Neural progenitor cell (in vitro differentiated cells): ENCODE data around the gene ZFP90. TPM values are rescaled to one million over a fixed set of nuclear protein-coding genes. Genes with fewer than 3 reads are reported as not detected.

Experiments used
- DNase-seq: peaks from one replicate; pipeline ENCODE4 v3.0.0-alpha.2; 2016; ENCODE audit warnings: low spot score
- H2AFZ ChIP-seq: fragments of 200-600 bp; sonication (generic); replicated peaks from 2 replicates; pipeline ENCODE4 v1.6.1; 2016; ENCODE audit warnings: antibody characterized with exemption
- H3F3A ChIP-seq: fragments of 200-600 bp; sonication (generic); 2 replicates; pipeline ENCODE4 v1.6.1; 2016; ENCODE audit warnings: antibody characterized with exemption, low read depth
- H3K27ac ChIP-seq: fragments of 200-600 bp; sonication (generic); 2 replicates; pipeline ENCODE4 v1.5.1; 2016; ENCODE audit warnings: mild to moderate bottlenecking
- H3K27me3 ChIP-seq: fragments of 200-600 bp; sonication (generic); 2 replicates; pipeline ENCODE4 v1.6.1; 2016; ENCODE audit warnings: mild to moderate bottlenecking, moderate library complexity
- H3K36me3 ChIP-seq: fragments of 200-600 bp; sonication (generic); 2 replicates; pipeline ENCODE4 v1.5.1; 2016
- H3K4me1 ChIP-seq: fragments of 200-600 bp; sonication (generic); 2 replicates; pipeline ENCODE4 v1.6.1; 2016; ENCODE audit warnings: mixed run types
- H3K4me2 ChIP-seq: fragments of 200-600 bp; sonication (generic); 2 replicates; pipeline ENCODE4 v1.6.1; 2016
- H3K4me3 ChIP-seq: fragments of 200-600 bp; sonication (generic); 2 replicates; pipeline ENCODE4 v1.5.1; 2016
- H3K79me2 ChIP-seq: fragments of 200-600 bp; sonication (generic); 2 replicates; pipeline ENCODE4 v1.6.1; 2016; ENCODE audit warnings: low read depth
- H3K9ac ChIP-seq: fragments of 200-600 bp; sonication (generic); 2 replicates; pipeline ENCODE4 v1.6.1; 2016
- H3K9me3 ChIP-seq: fragments of 200-600 bp; sonication (generic); 2 replicates; pipeline ENCODE4 v1.5.1; 2016; ENCODE audit warnings: low read depth
- H4K20me1 ChIP-seq: fragments of 200-600 bp; sonication (generic); 2 replicates; pipeline ENCODE4 v1.6.1; 2016; ENCODE audit warnings: low read depth
- H3K27ac Mint-ChIP-seq: 3 replicates; pipeline ENCODE4 v1.8.0; 2021; ENCODE audit warnings: mixed read lengths
- H3K27me3 Mint-ChIP-seq: 2 replicates; pipeline ENCODE4 v1.8.0; 2022; ENCODE audit warnings: low read depth, mild to moderate bottlenecking, inconsistent platforms, moderate library complexity, mixed read lengths; ENCODE audit not compliant: insufficient read depth
- H3K36me3 Mint-ChIP-seq: 3 replicates; pipeline ENCODE4 v1.8.0; 2021; ENCODE audit warnings: mixed read lengths
- H3K4me1 Mint-ChIP-seq: 3 replicates; pipeline ENCODE4 v1.8.0; 2021; ENCODE audit warnings: mixed read lengths
- H3K4me3 Mint-ChIP-seq: 3 replicates; pipeline ENCODE4 v1.8.0; 2021; ENCODE audit warnings: mild to moderate bottlenecking, moderate library complexity, mixed read lengths
- H3K9me3 Mint-ChIP-seq: 3 replicates; pipeline ENCODE4 v1.8.0; 2020; ENCODE audit warnings: mixed read lengths
- EZH2 ChIP-seq: fragments of 200-600 bp; sonication (generic); IDR thresholded peaks from 2 replicates; pipeline ENCODE4 v1.6.1; 2017; ENCODE audit warnings: antibody characterized with exemption, mild to moderate bottlenecking, moderate library complexity
- EZH2phosphoT487 ChIP-seq: fragments of 200-600 bp; sonication (generic); IDR thresholded peaks from 2 replicates; pipeline ENCODE4 v1.6.1; 2017; ENCODE audit warnings: antibody characterized with exemption
- total RNA-seq: library from RNA; depleted of rRNA; stranded (reverse); fragments of >200 nt; gene quantifications from 2 replicates; pipeline ENCODE4 v1.2.3, GENCODE V29; 2015; ENCODE audit warnings: low replicate concordance
- TF ChIP-seq, protein P1 (sequence below): fragments of 200-600 bp; sonication (generic); IDR thresholded peaks from 2 replicates; pipeline ENCODE4 v1.5.1; 2017; ENCODE audit warnings: antibody characterized with exemption, mild to moderate bottlenecking

Gene ZFP90
- 63.6 and 69.1 TPM in 2 replicates for total RNA-seq

DNA sequence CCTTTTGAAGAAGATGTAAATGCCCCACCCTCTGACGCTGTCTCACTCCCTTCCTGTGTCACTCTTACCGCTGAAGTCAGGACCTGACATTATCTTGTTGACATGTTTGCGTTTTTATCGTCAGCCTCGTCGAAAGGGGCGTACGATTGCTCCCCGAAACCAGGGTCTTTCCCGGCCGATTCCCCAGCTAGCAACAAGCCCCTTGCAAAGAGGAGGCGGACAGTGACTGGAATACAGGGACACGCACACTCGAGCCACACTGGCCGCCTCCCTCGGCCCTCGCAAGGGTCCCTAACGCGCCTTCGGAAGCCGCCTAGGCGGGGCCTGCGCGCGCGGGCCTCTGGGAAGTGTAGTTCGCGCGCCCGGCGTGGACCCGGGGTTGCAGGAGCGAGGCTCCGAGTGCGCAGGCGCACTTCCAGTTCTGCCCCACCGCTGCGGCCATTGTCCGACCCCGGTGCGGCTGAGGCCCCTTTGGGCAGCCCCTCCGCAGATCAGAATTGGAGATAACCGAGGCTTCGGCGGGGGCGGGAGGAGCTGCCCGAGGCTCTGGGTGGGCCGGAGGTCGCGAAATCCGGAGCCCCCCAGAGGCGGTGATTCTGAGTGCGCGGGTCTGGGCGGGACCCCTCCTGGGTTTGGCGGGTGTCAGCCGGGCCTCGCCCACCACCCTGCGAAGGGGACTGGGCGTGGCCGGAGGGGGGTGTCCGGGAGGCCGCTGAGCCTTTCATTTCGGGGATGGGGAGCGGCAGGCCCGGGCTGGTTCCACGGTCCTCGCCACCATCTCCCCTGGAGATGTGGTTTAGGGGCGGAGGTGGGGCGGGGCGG, at the start of gene ZFP90:
Gene ZFP90, plus strand, starts transcription at position 412 of the 822 bp plus-strand sequence. CDS start 502 bp downstream, outside the sequence.
- Mint-ChIP-seq H3K27ac (peak within 1 kb of the TSS; percentile 86), H3K36me3 (peaks cover 47% of the 10 kb centered on the region)
- H3K79me2 ChIP-seq, result peaks cover 38% of the 10 kb centered on the region

DNA sequence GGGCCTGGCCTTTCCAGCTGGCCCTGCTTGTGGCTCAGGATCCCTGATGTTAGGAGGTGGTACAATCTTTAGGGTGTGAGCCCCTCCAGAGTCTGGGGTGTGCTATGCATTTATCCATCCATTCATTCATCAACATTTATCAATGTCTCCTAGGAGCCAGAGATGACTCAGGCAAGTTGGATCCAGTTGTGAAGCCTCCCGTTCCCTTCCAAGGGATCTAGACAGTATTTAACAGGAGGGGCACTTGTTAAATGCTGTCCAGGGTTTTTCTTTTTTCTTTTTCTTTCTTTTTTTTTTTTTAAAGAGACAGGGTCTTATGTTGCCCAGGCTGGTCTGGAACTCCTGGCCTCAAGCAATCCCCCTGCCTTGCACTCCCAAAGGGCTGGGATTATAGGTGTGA, 48.7 kb upstream of the ZFP90 start:
- H3K36me3 Mint-ChIP-seq, result no peaks in the 10 kb centered on the region
- peak overlapping the region; percentile 57 for H3K27ac Mint-ChIP-seq
- peaks cover 2% of the 10 kb centered on the region for H3K27me3 Mint-ChIP-seq
- H3K4me1 Mint-ChIP-seq, result peaks cover 22% of the 10 kb centered on the region
- TF ChIP-seq, protein P1, sequence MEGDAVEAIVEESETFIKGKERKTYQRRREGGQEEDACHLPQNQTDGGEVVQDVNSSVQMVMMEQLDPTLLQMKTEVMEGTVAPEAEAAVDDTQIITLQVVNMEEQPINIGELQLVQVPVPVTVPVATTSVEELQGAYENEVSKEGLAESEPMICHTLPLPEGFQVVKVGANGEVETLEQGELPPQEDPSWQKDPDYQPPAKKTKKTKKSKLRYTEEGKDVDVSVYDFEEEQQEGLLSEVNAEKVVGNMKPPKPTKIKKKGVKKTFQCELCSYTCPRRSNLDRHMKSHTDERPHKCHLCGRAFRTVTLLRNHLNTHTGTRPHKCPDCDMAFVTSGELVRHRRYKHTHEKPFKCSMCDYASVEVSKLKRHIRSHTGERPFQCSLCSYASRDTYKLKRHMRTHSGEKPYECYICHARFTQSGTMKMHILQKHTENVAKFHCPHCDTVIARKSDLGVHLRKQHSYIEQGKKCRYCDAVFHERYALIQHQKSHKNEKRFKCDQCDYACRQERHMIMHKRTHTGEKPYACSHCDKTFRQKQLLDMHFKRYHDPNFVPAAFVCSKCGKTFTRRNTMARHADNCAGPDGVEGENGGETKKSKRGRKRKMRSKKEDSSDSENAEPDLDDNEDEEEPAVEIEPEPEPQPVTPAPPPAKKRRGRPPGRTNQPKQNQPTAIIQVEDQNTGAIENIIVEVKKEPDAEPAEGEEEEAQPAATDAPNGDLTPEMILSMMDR, result no peak
- TF ChIP-seq EZH2 (no peak), EZH2phosphoT487 (no peak)
- Histone ChIP-seq H3K36me3 (no peaks in the 10 kb centered on the region), H3K27ac (no peak overlapping the region), H3K4me1 (peaks cover 15% of the 10 kb centered on the region), H3K27me3 (no peaks in the 10 kb centered on the region), H3K4me2 (no peak overlapping the region), H3F3A (no peaks in the 10 kb centered on the region), H3K79me2 (no peaks in the 10 kb centered on the region), H3K9me3 (peaks cover 3% of the 10 kb centered on the region), H4K20me1 (no peaks in the 10 kb centered on the region), H3K4me3 (no peak overlapping the region), H2AFZ (no peak overlapping the region), H3K9ac (no peak overlapping the region)
- no peak for DNase-seq
- H3K4me3 Mint-ChIP-seq, result no peak overlapping the region
- no peaks in the 10 kb centered on the region for H3K9me3 Mint-ChIP-seq

More for the DNA sequence above, at the start of gene ZFP90:
- no peaks in the 10 kb centered on the region for H4K20me1 ChIP-seq
- H3K27me3 ChIP-seq, result no peaks in the 10 kb centered on the region
- H3K27me3 Mint-ChIP-seq, result peaks cover 5% of the 10 kb centered on the region
- peaks cover 10% of the 10 kb centered on the region for H3K4me1 Mint-ChIP-seq
- no peaks in the 10 kb centered on the region for H3F3A ChIP-seq
- peaks cover 5% of the 10 kb centered on the region for H3K36me3 ChIP-seq
- H3K4me3 ChIP-seq, result peak within 1 kb of the TSS; percentile 97
- peak within 1 kb of the TSS; percentile 70 for H3K9ac ChIP-seq
- no peak within 1 kb of the TSS for H3K27ac ChIP-seq
- DNase-seq, result peak; percentile 98
- peaks cover 6% of the 10 kb centered on the region for H3K4me1 ChIP-seq
- peak within 1 kb of the TSS; percentile 92 for H3K4me3 Mint-ChIP-seq
- TF ChIP-seq, protein P1, result no peak
- TF ChIP-seq EZH2phosphoT487 (no peak), EZH2 (no peak)
- H2AFZ ChIP-seq, result peak within 1 kb of the TSS; percentile 100
- peaks cover 43% of the 10 kb centered on the region for H3K9me3 Mint-ChIP-seq
- H3K4me2 ChIP-seq, result peak within 1 kb of the TSS; percentile 86
- no peaks in the 10 kb centered on the region for H3K9me3 ChIP-seq

DNA sequence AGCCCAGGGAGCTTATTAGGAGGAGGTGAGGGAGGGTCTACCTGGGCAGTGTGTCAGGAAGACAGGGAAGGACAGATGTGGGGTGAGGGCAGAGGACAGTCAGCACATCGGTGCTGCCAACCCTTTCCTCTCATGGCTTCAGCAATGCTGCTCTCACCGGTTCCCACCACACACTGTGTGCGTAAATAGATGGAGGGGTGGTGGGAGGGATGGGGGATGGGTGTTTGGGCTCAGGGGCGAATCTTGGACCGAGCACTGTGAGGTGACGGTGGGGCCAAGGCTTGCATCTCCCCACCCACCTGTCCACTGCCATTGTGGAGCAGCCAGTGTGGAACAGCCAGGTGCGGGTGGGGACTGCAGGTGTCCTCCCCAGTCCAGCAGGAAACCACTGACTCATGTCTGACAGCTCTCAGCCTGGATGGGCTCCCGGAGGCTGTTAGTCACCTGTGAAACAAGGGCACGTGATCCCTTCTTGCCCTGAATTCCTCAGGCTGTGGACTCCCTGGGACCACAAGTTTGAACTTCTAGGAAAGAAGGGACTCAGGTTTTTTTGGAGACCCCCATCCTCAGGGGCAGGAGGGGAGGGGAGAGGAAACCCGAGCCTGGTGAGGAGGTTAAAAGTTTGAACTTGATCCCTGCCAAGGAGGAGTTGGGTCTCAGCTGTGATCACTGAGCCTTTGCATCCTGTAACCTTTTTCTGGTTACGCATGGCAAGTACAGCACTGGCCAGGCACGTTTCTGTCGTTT, 48.1 kb upstream of the ZFP90 start:
- Histone ChIP-seq H3K27ac (no peak overlapping the region), H3K79me2 (no peaks in the 10 kb centered on the region), H3K9me3 (peaks cover 3% of the 10 kb centered on the region), H3K36me3 (no peaks in the 10 kb centered on the region), H2AFZ (no peak overlapping the region), H3K4me2 (no peak overlapping the region), H4K20me1 (no peaks in the 10 kb centered on the region), H3K4me3 (no peak overlapping the region), H3K27me3 (no peaks in the 10 kb centered on the region), H3K9ac (no peak overlapping the region), H3K4me1 (peaks cover 15% of the 10 kb centered on the region), H3F3A (no peaks in the 10 kb centered on the region)
- no peaks in the 10 kb centered on the region for H3K36me3 Mint-ChIP-seq
- peak overlapping the region; percentile 57 for H3K27ac Mint-ChIP-seq
- H3K9me3 Mint-ChIP-seq, result no peaks in the 10 kb centered on the region
- no peak for DNase-seq
- TF ChIP-seq, protein P1, result no peak
- no peak for TF ChIP-seq EZH2
- no peak for TF ChIP-seq EZH2phosphoT487
- H3K4me1 Mint-ChIP-seq, result peaks cover 20% of the 10 kb centered on the region
- peaks cover 2% of the 10 kb centered on the region for H3K27me3 Mint-ChIP-seq
- no peak overlapping the region for H3K4me3 Mint-ChIP-seq
